Choroid plexus epithelial cell (primary cell): ENCODE data around the gene PROX2.

Experiments used
- DNase-seq: peaks from one replicate; pipeline ENCODE4 v3.0.0-alpha.2; 2010; ENCODE audit warnings: low read depth
- H3K4me3 ChIP-seq: 2 replicates; pipeline ENCODE4 v1.5.1; 2011; ENCODE audit warnings: low read depth, mild to moderate bottlenecking, control low read depth, low read length, moderate library complexity
- CTCF ChIP-seq: conservative IDR thresholded peaks from 2 replicates; pipeline ENCODE4 v1.5.1; 2011; ENCODE audit warnings: low read depth, mild to moderate bottlenecking, control low read depth, inconsistent platforms, low read length, moderate library complexity

The PROX2 gene

GRCh38 chr14:74853581-74853980 lies 22.4 kb downstream of the PROX2 start:
- no peak for DNase-seq
- H3K4me3 ChIP-seq, result no peak overlapping the region
- TF ChIP-seq CTCF, result no peak

GRCh38 chr14:74852922-74853530 lies 22.9 kb downstream of the PROX2 start:
- TF ChIP-seq CTCF, result no peak
- DNase-seq, result peak; percentile 82
- no peak overlapping the region for H3K4me3 ChIP-seq

GRCh38 chr14:74848768-74849167 lies 27.2 kb downstream of the PROX2 start:
- H3K4me3 ChIP-seq, result no peak overlapping the region
- no peak for DNase-seq
- TF ChIP-seq CTCF, result no peak

GRCh38 chr14:74846968-74847665 lies 28.8 kb downstream of the PROX2 start:
- no peak for TF ChIP-seq CTCF
- H3K4me3 ChIP-seq, result no peak overlapping the region
- peak; percentile 39 for DNase-seq

- H3K4me3 ChIP-seq, result no peak overlapping the region
- no peak for DNase-seq
- TF ChIP-seq CTCF, result no peak
These were observed 29.8 kb downstream of the PROX2 start for GRCh38 chr14:74846168-74846567.

- peak; percentile 68 for DNase-seq
- peak; percentile 43 for TF ChIP-seq CTCF
- no peak overlapping the region for H3K4me3 ChIP-seq
These were observed 32.3 kb downstream of the PROX2 start for GRCh38 chr14:74843653-74844052.
